OCI-LY7 (cell line): ENCODE data around the gene TBC1D10A. TPM values are rescaled to one million over a fixed set of nuclear protein-coding genes. Genes with fewer than 3 reads are reported as not detected.

Experiments used
- BruUV-seq: library from RNA; stranded (reverse); fragments of 400-500 nt; replicated peaks from 2 replicates; lab custom pipeline; 2021; lab: Mats Ljungman, UMichigan
- CTCF ChIA-PET: fragments of 300-600 bp; sonication (Branson Sonifier 250); formaldehyde crosslinking; loops from one replicate; lab custom pipeline; 2022; ENCODE audit warnings: antibody characterized with exemption; ENCODE audit not compliant: unreplicated experiment; lab: Charles Lee
- POLR2A ChIA-PET: fragments of 300-600 bp; sonication (Branson Sonifier 250); formaldehyde crosslinking; loops from one replicate; lab custom pipeline; 2022; ENCODE audit warnings: antibody characterized with exemption; lab: Charles Lee
- DNase-seq: peaks from one replicate; pipeline ENCODE4 v3.0.0-alpha.2; 2015; ENCODE audit warnings: low spot score
- H2AFZ ChIP-seq: fragments of 200-600 bp; sonication (generic), shearing (Covaris generic); 2 replicates; pipeline ENCODE4 v1.6.1; 2014; ENCODE audit warnings: mild to moderate bottlenecking, antibody characterized with exemption, low read length, moderate library complexity
- H3K27ac ChIP-seq: fragments of 200-600 bp; sonication (generic); 2 replicates; pipeline ENCODE4 v1.5.1; 2014; ENCODE audit warnings: mixed run types, low read depth, mild to moderate bottlenecking, moderate library complexity, low read length, inconsistent platforms; ENCODE audit not compliant: poor library complexity, severe bottlenecking
- H3K36me3 ChIP-seq: fragments of 200-600 bp; sonication (generic); 2 replicates; pipeline ENCODE4 v1.6.1; 2014; ENCODE audit warnings: mild to moderate bottlenecking, antibody characterized with exemption, low read length, moderate library complexity, mixed read lengths; ENCODE audit not compliant: insufficient read depth
- H3K4me1 ChIP-seq: fragments of 200-600 bp; sonication (generic); 2 replicates; pipeline ENCODE4 v1.5.1; 2014; ENCODE audit warnings: mild to moderate bottlenecking, low read length; ENCODE audit not compliant: insufficient read depth, poor library complexity, severe bottlenecking
- H3K4me2 ChIP-seq: fragments of 200-600 bp; sonication (generic); 2 replicates; pipeline ENCODE4 v1.6.1; 2014; ENCODE audit warnings: mild to moderate bottlenecking, low read length
- H3K4me3 ChIP-seq: fragments of 200-600 bp; sonication (generic); 2 replicates; pipeline ENCODE4 v1.5.1; 2014; ENCODE audit warnings: mild to moderate bottlenecking, low read depth, low read length; ENCODE audit not compliant: poor library complexity, severe bottlenecking
- H3K79me2 ChIP-seq: fragments of 200-600 bp; sonication (generic); 2 replicates; pipeline ENCODE4 v1.6.1; 2016; ENCODE audit warnings: low read depth, mild to moderate bottlenecking, low read length, moderate library complexity, mixed read lengths; ENCODE audit not compliant: insufficient read depth
- H3K9me2 ChIP-seq: fragments of 200-600 bp; sonication (generic); 2 replicates; pipeline ENCODE4 v1.6.1; 2016; ENCODE audit warnings: mild to moderate bottlenecking, low read length, mixed read lengths; ENCODE audit not compliant: insufficient read depth
- H3K9me3 ChIP-seq: fragments of 200-600 bp; sonication (generic); 2 replicates; pipeline ENCODE4 v1.6.1; 2014; ENCODE audit warnings: mild to moderate bottlenecking, mixed run types, low read length, mixed read lengths
- H4K20me1 ChIP-seq: fragments of 200-600 bp; sonication (generic); 2 replicates; pipeline ENCODE4 v1.6.1; 2014; ENCODE audit warnings: mild to moderate bottlenecking, antibody characterized with exemption, low read length, moderate library complexity, mixed read lengths; ENCODE audit not compliant: insufficient read depth
- EZH2phosphoT487 ChIP-seq: fragments of 200-600 bp; sonication (generic); IDR thresholded peaks from 2 replicates; pipeline ENCODE4 v1.6.1; 2018; ENCODE audit warnings: low read depth, borderline replicate concordance, mild to moderate bottlenecking, mixed run types, antibody characterized with exemption, low read length, moderate library complexity, mixed read lengths
- intact Hi-C: fragments of 100-400 bp; cut with micrococcal nuclease; formaldehyde crosslinking; loops from one replicate; pipeline ENCODE4 v1.10.0; 2022; ENCODE audit not compliant: unreplicated experiment
- total RNA-seq, 2 experiments: library from RNA; depleted of rRNA in 1 of 2; stranded (reverse); fragments of >200 nt in 1 of 2; shearing (Covaris generic) in 1 of 2; gene quantifications; 2 replicates each; pipeline ENCODE4 v1.2.3, GENCODE V29; 2014 to 2022
- TF ChIP-seq, protein P1 (sequence below): fragments of 200-600 bp; sonication (generic); conservative IDR thresholded peaks from 2 replicates; pipeline ENCODE4 v1.5.1; 2014; ENCODE audit warnings: mild to moderate bottlenecking, antibody characterized with exemption, low read length, moderate library complexity, mixed read lengths

The TBC1D10A gene
- total RNA-seq, 2 experiments from 2014 or later, result 15.1 to 16.2 TPM

GRCh38 chr22:30373331-30374325, 46.9 kb upstream of the TBC1D10A start:
- CTCF ChIA-PET, result no interaction called here
- Histone ChIP-seq H3K4me2 (no peak overlapping the region), H3K9me3 (no peaks in the 10 kb centered on the region), H3K79me2 (no peaks in the 10 kb centered on the region), H3K4me1 (no peaks in the 10 kb centered on the region), H4K20me1 (no peaks in the 10 kb centered on the region), H2AFZ (no peak overlapping the region), H3K4me3 (no peak overlapping the region), H3K27ac (no peak overlapping the region), H3K36me3 (no peaks in the 10 kb centered on the region), H3K9me2 (no peaks in the 10 kb centered on the region)
- BruUV-seq, result no TSS peak
- DNase-seq, result no peak
- POLR2A ChIA-PET, result interaction anchor here (0.6 kb wide), 1 partner anchor 607 kb away, joined by 4 read pairs; the partner anchor contains the start of genes UQCR10 and ZMAT5
- TF ChIP-seq, protein P1, sequence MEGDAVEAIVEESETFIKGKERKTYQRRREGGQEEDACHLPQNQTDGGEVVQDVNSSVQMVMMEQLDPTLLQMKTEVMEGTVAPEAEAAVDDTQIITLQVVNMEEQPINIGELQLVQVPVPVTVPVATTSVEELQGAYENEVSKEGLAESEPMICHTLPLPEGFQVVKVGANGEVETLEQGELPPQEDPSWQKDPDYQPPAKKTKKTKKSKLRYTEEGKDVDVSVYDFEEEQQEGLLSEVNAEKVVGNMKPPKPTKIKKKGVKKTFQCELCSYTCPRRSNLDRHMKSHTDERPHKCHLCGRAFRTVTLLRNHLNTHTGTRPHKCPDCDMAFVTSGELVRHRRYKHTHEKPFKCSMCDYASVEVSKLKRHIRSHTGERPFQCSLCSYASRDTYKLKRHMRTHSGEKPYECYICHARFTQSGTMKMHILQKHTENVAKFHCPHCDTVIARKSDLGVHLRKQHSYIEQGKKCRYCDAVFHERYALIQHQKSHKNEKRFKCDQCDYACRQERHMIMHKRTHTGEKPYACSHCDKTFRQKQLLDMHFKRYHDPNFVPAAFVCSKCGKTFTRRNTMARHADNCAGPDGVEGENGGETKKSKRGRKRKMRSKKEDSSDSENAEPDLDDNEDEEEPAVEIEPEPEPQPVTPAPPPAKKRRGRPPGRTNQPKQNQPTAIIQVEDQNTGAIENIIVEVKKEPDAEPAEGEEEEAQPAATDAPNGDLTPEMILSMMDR, result no peak
- TF ChIP-seq EZH2phosphoT487, result no peak
- intact Hi-C loops, result no loop called here

- CTCF ChIA-PET, result no interaction called here
- no peaks in the 10 kb centered on the region for H3K36me3 ChIP-seq
Observed at GRCh38 chr22:30372915-30373314, 46.2 kb upstream of the TBC1D10A start.

More at GRCh38 chr22:30372915-30373314, 46.2 kb upstream of the TBC1D10A start:
- Histone ChIP-seq H3K27ac (no peak overlapping the region), H4K20me1 (no peaks in the 10 kb centered on the region), H3K4me3 (no peak overlapping the region), H3K4me2 (no peak overlapping the region), H2AFZ (no peak overlapping the region), H3K79me2 (no peaks in the 10 kb centered on the region), H3K9me2 (no peaks in the 10 kb centered on the region), H3K9me3 (no peaks in the 10 kb centered on the region), H3K4me1 (no peaks in the 10 kb centered on the region)
- no TSS peak for BruUV-seq
- no peak for DNase-seq
- POLR2A ChIA-PET, result interaction anchor here (0.6 kb wide), 1 partner anchor 112 kb away, joined by 3 read pairs; no protein-coding TSS in a partner anchor
- intact Hi-C loops, result no loop called here
- TF ChIP-seq, protein P1, result no peak
- no peak for TF ChIP-seq EZH2phosphoT487
